ENCODE data around the gene C3orf52. TPM values are rescaled to one million over a fixed set of nuclear protein-coding genes. Genes with fewer than 3 reads are reported as not detected.
A peak's percentile ranks its signal among the peaks of the same experiment; 100 is the strongest.

Gene C3orf52
- total and polyA plus RNA-seq, 2 donors (not counting 1 experiment from before 2014, with no cell fraction given): 0.18 to 3.9 TPM

DNA sequence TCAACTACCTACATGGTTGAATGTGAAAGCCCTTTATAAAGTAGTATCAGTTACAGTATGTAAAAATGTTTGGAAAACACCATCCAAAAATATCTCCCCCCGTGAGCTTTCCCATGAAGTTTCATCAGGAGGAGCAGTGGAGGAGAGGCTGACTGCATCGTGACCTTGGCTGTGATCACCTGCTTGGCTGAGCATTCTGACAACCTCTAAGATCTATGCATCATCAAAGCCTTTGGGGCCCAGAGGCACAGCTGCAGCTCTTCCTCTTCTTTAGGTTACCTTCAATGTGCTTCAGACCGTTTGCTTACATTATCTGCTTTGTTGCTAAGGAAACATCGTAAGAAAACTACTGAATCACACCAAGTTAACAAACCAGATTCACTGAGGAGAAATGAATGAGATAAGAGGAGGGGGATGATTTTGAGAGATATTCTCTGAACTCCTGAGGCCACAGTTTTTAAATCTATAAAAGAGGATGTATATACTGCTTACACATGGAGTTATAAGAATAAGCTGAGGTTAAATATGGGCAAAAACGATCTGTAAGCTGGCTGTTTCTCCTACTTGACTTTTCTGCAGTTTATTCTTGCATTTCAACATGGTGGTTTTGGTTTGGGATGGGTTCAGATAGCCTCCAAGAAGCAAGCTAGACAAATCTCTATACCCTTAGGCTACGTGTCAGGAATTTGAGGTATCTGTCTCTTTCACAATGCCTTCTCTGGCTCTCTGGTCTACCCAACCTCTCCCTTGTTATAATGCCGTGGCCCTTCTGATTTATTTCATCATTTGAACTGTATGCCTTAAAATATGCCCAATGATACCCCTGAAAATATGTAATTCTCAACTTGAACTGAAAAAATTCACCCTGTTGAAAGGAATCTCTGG is 42.9 kb downstream of the C3orf52 start:
- no peak overlapping the region for H2AFZ ChIP-seq (ENCODE audit: insufficient read depth, low read depth, low read length, poor library complexity, severe bottlenecking)

More for the DNA sequence above, 42.9 kb downstream of the C3orf52 start:
- H3K36me3 ChIP-seq (replicated peaks in 1 of 2; ENCODE audit: control extremely low read depth in 1 of 2, control insufficient read depth in 1 of 2, extremely low read depth in 1 of 2, insufficient read depth in 2 of 2, low read length in 1 of 2): peaks cover 0 to 10% of the 10 kb centered on the region in 2 experiments
- peak overlapping the region; percentile 93 to 98 for H3K27ac ChIP-seq (ENCODE audit: low read length in 2 of 2)
- no peaks in the 10 kb centered on the region for H3K9me3 ChIP-seq (ENCODE audit: control extremely low read depth in 1 of 3, control insufficient read depth in 2 of 3, insufficient read depth in 1 of 3, low read length in 2 of 3)
- ChIA-PET CTCF (interaction anchor here (0.9 to 3.0 kb wide), 4 partner anchors 9 to 164 kb away, joined by 3 to 20 read pairs (median 10); no protein-coding TSS in a partner anchor), POLR2A (interaction anchor here (0.8 to 1.0 kb wide), 2 partner anchors 14 to 175 kb away, joined by 3 to 4 read pairs; no protein-coding TSS in a partner anchor)
- Mint-ChIP-seq H3K27ac (peak overlapping the region; percentile 91), H3K27me3 (no peaks in the 10 kb centered on the region), H3K4me1 (peaks cover 89% of the 10 kb centered on the region), H3K4me3 (peak overlapping the region; percentile 50), H3K9me3 (ENCODE audit: insufficient read depth) (no peaks in the 10 kb centered on the region)
- H3K79me2 ChIP-seq (ENCODE audit: control insufficient read depth, insufficient read depth, low read length): peaks cover 33% of the 10 kb centered on the region
- H3K9ac ChIP-seq (ENCODE audit: low read length): peak overlapping the region; percentile 31
- DNase-seq (peak; percentile 94), ATAC-seq (ENCODE audit: low read depth) (peak; percentile 72)
- peaks cover 76 to 90% of the 10 kb centered on the region in 2 donors for H3K4me1 ChIP-seq (ENCODE audit: control insufficient read depth in 2 of 2, insufficient read depth in 2 of 2, low read length in 2 of 2)
- no peaks in the 10 kb centered on the region for H3K27me3 ChIP-seq (replicated peaks in 1 of 4; ENCODE audit: control extremely low read depth in 1 of 4, control insufficient read depth in 3 of 4, insufficient read depth in 4 of 4, low read length in 3 of 4)
- 29% methylated on average over 3 of the region's 7 CpGs for WGBS (ENCODE audit: insufficient coverage)
- H3K4me3 ChIP-seq (ENCODE audit: control extremely low read depth in 1 of 5, extremely low read depth in 1 of 5, insufficient read depth in 1 of 5, low read depth in 2 of 5, low read length in 4 of 5): no peak overlapping the region
- H3K4me2 ChIP-seq (replicated peaks; ENCODE audit: low read depth, low read length, poor library complexity, severe bottlenecking): peak overlapping the region; percentile 62
- no peaks in the 10 kb centered on the region for H4K20me1 ChIP-seq (ENCODE audit: control insufficient read depth, insufficient read depth, low read length, poor library complexity, severe bottlenecking)
- intact Hi-C loops (cut with micrococcal nuclease): loop anchor here (1.0 to 5.0 kb wide), 5 partner anchors 11 to 462 kb away; partner anchors contain the start of genes ATG3 and SLC35A5
- no peak for TF ChIP-seq EZH2 (IDR thresholded peaks at IDR 0.05; ENCODE audit: borderline replicate concordance, insufficient read depth, low read depth, low read length, poor library complexity, severe bottlenecking)
- TF ChIP-seq, protein P1, sequence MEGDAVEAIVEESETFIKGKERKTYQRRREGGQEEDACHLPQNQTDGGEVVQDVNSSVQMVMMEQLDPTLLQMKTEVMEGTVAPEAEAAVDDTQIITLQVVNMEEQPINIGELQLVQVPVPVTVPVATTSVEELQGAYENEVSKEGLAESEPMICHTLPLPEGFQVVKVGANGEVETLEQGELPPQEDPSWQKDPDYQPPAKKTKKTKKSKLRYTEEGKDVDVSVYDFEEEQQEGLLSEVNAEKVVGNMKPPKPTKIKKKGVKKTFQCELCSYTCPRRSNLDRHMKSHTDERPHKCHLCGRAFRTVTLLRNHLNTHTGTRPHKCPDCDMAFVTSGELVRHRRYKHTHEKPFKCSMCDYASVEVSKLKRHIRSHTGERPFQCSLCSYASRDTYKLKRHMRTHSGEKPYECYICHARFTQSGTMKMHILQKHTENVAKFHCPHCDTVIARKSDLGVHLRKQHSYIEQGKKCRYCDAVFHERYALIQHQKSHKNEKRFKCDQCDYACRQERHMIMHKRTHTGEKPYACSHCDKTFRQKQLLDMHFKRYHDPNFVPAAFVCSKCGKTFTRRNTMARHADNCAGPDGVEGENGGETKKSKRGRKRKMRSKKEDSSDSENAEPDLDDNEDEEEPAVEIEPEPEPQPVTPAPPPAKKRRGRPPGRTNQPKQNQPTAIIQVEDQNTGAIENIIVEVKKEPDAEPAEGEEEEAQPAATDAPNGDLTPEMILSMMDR (IDR thresholded peaks at IDR 0.05): no peak

All from B cell (primary cell).